ENCODE results near the gene DGCR8.

DGCR8 gene

GRCh38 chr22:20117633-20118299 is 37.7 kb downstream of the DGCR8 start:
- Histone ChIP-seq H3K4me3 (ENCODE audit: insufficient read depth, low read depth, low read length, poor library complexity, severe bottlenecking) (peak overlapping the region; percentile 85), H3K36me3 (ENCODE audit: control insufficient read depth, insufficient read depth, low read length) (peaks cover 59% of the 10 kb centered on the region), H3K27me3 (replicated peaks; ENCODE audit: control insufficient read depth, insufficient read depth, low read length, poor library complexity, severe bottlenecking) (no peaks in the 10 kb centered on the region), H3K27ac (ENCODE audit: insufficient read depth, low read length, poor library complexity, severe bottlenecking) (peak overlapping the region; percentile 86), H3K9me3 (ENCODE audit: control insufficient read depth, low read length) (no peaks in the 10 kb centered on the region), H3K4me1 (ENCODE audit: control insufficient read depth, insufficient read depth, low read length, poor library complexity, severe bottlenecking) (peaks cover 24% of the 10 kb centered on the region)
- DNase-seq, result peak; percentile 38 to 51 (median 51)

GRCh38 chr22:20118300-20119020 is 38.4 kb downstream of the DGCR8 start:
- H3K36me3 ChIP-seq (ENCODE audit: control insufficient read depth, insufficient read depth, low read length), result peaks cover 52% of the 10 kb centered on the region
- H3K27ac ChIP-seq (ENCODE audit: insufficient read depth, low read length, poor library complexity, severe bottlenecking), result peak overlapping the region; percentile 86
- peaks cover 24% of the 10 kb centered on the region for H3K4me1 ChIP-seq (ENCODE audit: control insufficient read depth, insufficient read depth, low read length, poor library complexity, severe bottlenecking)
- H3K27me3 ChIP-seq (replicated peaks; ENCODE audit: control insufficient read depth, insufficient read depth, low read length, poor library complexity, severe bottlenecking), result no peaks in the 10 kb centered on the region
- DNase-seq, result no peak
- no peaks in the 10 kb centered on the region for H3K9me3 ChIP-seq (ENCODE audit: control insufficient read depth, low read length)
- peak overlapping the region; percentile 66 for H3K4me3 ChIP-seq (ENCODE audit: insufficient read depth, low read depth, low read length, poor library complexity, severe bottlenecking)

- H3K4me1 ChIP-seq (ENCODE audit: control insufficient read depth, insufficient read depth, low read length, poor library complexity, severe bottlenecking), result peaks cover 13% of the 10 kb centered on the region
- H3K4me3 ChIP-seq (ENCODE audit: insufficient read depth, low read depth, low read length, poor library complexity, severe bottlenecking), result no peak overlapping the region
- H3K9me3 ChIP-seq (ENCODE audit: control insufficient read depth, low read length), result no peaks in the 10 kb centered on the region
- no peak overlapping the region for H3K27ac ChIP-seq (ENCODE audit: insufficient read depth, low read length, poor library complexity, severe bottlenecking)
- no peaks in the 10 kb centered on the region for H3K27me3 ChIP-seq (replicated peaks; ENCODE audit: control insufficient read depth, insufficient read depth, low read length, poor library complexity, severe bottlenecking)
- peaks cover 55% of the 10 kb centered on the region for H3K36me3 ChIP-seq (ENCODE audit: control insufficient read depth, insufficient read depth, low read length)
- DNase-seq, result no peak
Observed at GRCh38 chr22:20121856-20122415, 41.9 kb downstream of the DGCR8 start.

- H3K27me3 ChIP-seq (replicated peaks; ENCODE audit: control insufficient read depth, insufficient read depth, low read length, poor library complexity, severe bottlenecking), result no peaks in the 10 kb centered on the region
- no peak overlapping the region for H3K4me3 ChIP-seq (ENCODE audit: insufficient read depth, low read depth, low read length, poor library complexity, severe bottlenecking)
- peaks cover 55% of the 10 kb centered on the region for H3K36me3 ChIP-seq (ENCODE audit: control insufficient read depth, insufficient read depth, low read length)
- H3K4me1 ChIP-seq (ENCODE audit: control insufficient read depth, insufficient read depth, low read length, poor library complexity, severe bottlenecking), result peaks cover 7% of the 10 kb centered on the region
- DNase-seq, result no peak
- H3K27ac ChIP-seq (ENCODE audit: insufficient read depth, low read length, poor library complexity, severe bottlenecking), result peak overlapping the region; percentile 2
- no peaks in the 10 kb centered on the region for H3K9me3 ChIP-seq (ENCODE audit: control insufficient read depth, low read length)
Observed at GRCh38 chr22:20123366-20124082, 43.5 kb downstream of the DGCR8 start.

- Histone ChIP-seq H3K4me3 (ENCODE audit: insufficient read depth, low read depth, low read length, poor library complexity, severe bottlenecking) (no peak overlapping the region), H3K36me3 (ENCODE audit: control insufficient read depth, insufficient read depth, low read length) (peaks cover 53% of the 10 kb centered on the region), H3K27me3 (replicated peaks; ENCODE audit: control insufficient read depth, insufficient read depth, low read length, poor library complexity, severe bottlenecking) (no peaks in the 10 kb centered on the region), H3K9me3 (ENCODE audit: control insufficient read depth, low read length) (no peaks in the 10 kb centered on the region), H3K27ac (ENCODE audit: insufficient read depth, low read length, poor library complexity, severe bottlenecking) (peak overlapping the region; percentile 1), H3K4me1 (ENCODE audit: control insufficient read depth, insufficient read depth, low read length, poor library complexity, severe bottlenecking) (peaks cover 4% of the 10 kb centered on the region)
- no peak for DNase-seq
Observed at GRCh38 chr22:20124083-20124787, 44.2 kb downstream of the DGCR8 start.

GRCh38 chr22:20125201-20126174 is 45.4 kb downstream of the DGCR8 start:
- Histone ChIP-seq H3K27ac (ENCODE audit: insufficient read depth, low read length, poor library complexity, severe bottlenecking) (no peak overlapping the region), H3K4me3 (ENCODE audit: insufficient read depth, low read depth, low read length, poor library complexity, severe bottlenecking) (no peak overlapping the region), H3K27me3 (replicated peaks; ENCODE audit: control insufficient read depth, insufficient read depth, low read length, poor library complexity, severe bottlenecking) (no peaks in the 10 kb centered on the region), H3K4me1 (ENCODE audit: control insufficient read depth, insufficient read depth, low read length, poor library complexity, severe bottlenecking) (peaks cover 2% of the 10 kb centered on the region), H3K36me3 (ENCODE audit: control insufficient read depth, insufficient read depth, low read length) (peaks cover 41% of the 10 kb centered on the region), H3K9me3 (ENCODE audit: control insufficient read depth, low read length) (no peaks in the 10 kb centered on the region)
- DNase-seq, result no peak

- Histone ChIP-seq H3K9me3 (ENCODE audit: control insufficient read depth, low read length) (no peaks in the 10 kb centered on the region), H3K36me3 (ENCODE audit: control insufficient read depth, insufficient read depth, low read length) (peaks cover 38% of the 10 kb centered on the region), H3K4me1 (ENCODE audit: control insufficient read depth, insufficient read depth, low read length, poor library complexity, severe bottlenecking) (peaks cover 6% of the 10 kb centered on the region), H3K27ac (ENCODE audit: insufficient read depth, low read length, poor library complexity, severe bottlenecking) (no peak overlapping the region), H3K4me3 (ENCODE audit: insufficient read depth, low read depth, low read length, poor library complexity, severe bottlenecking) (no peak overlapping the region), H3K27me3 (replicated peaks; ENCODE audit: control insufficient read depth, insufficient read depth, low read length, poor library complexity, severe bottlenecking) (no peaks in the 10 kb centered on the region)
- DNase-seq, result no peak
Observed at GRCh38 chr22:20126284-20127029, 46.4 kb downstream of the DGCR8 start.

- Histone ChIP-seq H3K4me3 (ENCODE audit: insufficient read depth, low read depth, low read length, poor library complexity, severe bottlenecking) (no peak overlapping the region), H3K36me3 (ENCODE audit: control insufficient read depth, insufficient read depth, low read length) (peaks cover 29% of the 10 kb centered on the region), H3K27ac (ENCODE audit: insufficient read depth, low read length, poor library complexity, severe bottlenecking) (no peak overlapping the region), H3K27me3 (replicated peaks; ENCODE audit: control insufficient read depth, insufficient read depth, low read length, poor library complexity, severe bottlenecking) (no peaks in the 10 kb centered on the region), H3K4me1 (ENCODE audit: control insufficient read depth, insufficient read depth, low read length, poor library complexity, severe bottlenecking) (peaks cover 10% of the 10 kb centered on the region), H3K9me3 (ENCODE audit: control insufficient read depth, low read length) (no peaks in the 10 kb centered on the region)
- DNase-seq, result no peak
Observed at GRCh38 chr22:20127318-20127868, 47.4 kb downstream of the DGCR8 start.

Data from effector memory CD4-positive, alpha-beta T cell (primary cell).